ENCODE results near the gene TMEM130. TPM values are rescaled to one million over a fixed set of nuclear protein-coding genes. Genes with fewer than 3 reads are reported as not detected.

Gene TMEM130
- total and polyA plus RNA-seq, 2 experiments from 2014 or later, result 0.33 to 0.90 TPM

DNA sequence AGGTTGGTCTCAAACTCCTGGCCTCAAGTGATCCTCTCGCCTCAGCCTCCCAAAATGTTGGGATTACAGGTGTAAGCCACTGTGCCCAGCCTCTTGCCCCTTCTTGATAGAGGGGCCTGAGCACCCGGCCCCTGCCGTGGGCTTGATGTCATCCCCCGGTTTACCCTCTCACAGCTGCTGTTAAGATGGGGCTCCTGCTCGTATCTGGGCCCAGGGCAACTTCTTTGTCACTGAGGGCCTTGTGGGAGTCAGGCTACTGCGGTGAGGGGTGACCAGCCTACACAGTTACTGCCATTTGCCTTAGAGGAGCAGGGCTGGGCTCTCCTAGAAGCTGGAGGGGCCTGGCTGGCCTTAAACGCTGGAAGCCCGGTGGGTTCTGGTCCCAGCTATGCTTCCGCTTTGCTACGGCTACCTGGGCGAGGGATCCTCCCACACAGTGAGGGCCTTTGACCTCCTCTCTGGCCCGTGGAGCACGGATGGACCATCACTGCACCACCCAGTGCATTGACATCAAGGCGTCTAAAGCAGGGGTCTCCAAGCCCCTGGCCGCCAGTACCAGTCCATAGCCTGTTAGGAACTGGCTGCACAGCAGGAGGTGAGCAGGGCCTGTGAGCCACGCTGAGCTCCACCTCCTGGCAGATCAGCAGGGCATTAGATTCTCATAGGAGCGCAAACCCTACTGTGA is 1.1 kb upstream of the TMEM130 start:
- Histone ChIP-seq H4K20me1 (ENCODE audit: insufficient read depth, poor library complexity, severe bottlenecking) (no peaks in the 10 kb centered on the region), H3K4me3 (no peak overlapping the region), H3K27me3 (peaks cover 37% of the 10 kb centered on the region), H3K4me2 (peak overlapping the region; percentile 90), H3K9me3 (ENCODE audit: low read depth) (no peaks in the 10 kb centered on the region), H2AFZ (no peak overlapping the region), H3K9me2 (replicated peaks; ENCODE audit: insufficient read depth) (no peaks in the 10 kb centered on the region), H3K4me1 (ENCODE audit: insufficient read depth) (no peaks in the 10 kb centered on the region), H3K36me3 (replicated peaks; ENCODE audit: insufficient read depth, low read depth) (no peaks in the 10 kb centered on the region), H3K27ac (no peak overlapping the region), H3K79me2 (no peaks in the 10 kb centered on the region)
- TF ChIP-seq EZH2 (IDR thresholded peaks at IDR 0.05; ENCODE audit: borderline replicate concordance), result no peak
- TF ChIP-seq EZH2phosphoT487 (IDR thresholded peaks at IDR 0.05; ENCODE audit: low read depth, severe bottlenecking, unreplicated experiment), result no peak
- TF ChIP-seq, protein P1, sequence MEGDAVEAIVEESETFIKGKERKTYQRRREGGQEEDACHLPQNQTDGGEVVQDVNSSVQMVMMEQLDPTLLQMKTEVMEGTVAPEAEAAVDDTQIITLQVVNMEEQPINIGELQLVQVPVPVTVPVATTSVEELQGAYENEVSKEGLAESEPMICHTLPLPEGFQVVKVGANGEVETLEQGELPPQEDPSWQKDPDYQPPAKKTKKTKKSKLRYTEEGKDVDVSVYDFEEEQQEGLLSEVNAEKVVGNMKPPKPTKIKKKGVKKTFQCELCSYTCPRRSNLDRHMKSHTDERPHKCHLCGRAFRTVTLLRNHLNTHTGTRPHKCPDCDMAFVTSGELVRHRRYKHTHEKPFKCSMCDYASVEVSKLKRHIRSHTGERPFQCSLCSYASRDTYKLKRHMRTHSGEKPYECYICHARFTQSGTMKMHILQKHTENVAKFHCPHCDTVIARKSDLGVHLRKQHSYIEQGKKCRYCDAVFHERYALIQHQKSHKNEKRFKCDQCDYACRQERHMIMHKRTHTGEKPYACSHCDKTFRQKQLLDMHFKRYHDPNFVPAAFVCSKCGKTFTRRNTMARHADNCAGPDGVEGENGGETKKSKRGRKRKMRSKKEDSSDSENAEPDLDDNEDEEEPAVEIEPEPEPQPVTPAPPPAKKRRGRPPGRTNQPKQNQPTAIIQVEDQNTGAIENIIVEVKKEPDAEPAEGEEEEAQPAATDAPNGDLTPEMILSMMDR (IDR thresholded peaks at IDR 0.05; ENCODE audit: poor library complexity), result no peak
- DNase-seq (ENCODE audit: low spot score), result no peak
- WGBS (ENCODE audit: low lambda C conversion rate, missing lambda C conversion rate), result 80% methylated on average over 13 of the region's 17 CpGs

DNA sequence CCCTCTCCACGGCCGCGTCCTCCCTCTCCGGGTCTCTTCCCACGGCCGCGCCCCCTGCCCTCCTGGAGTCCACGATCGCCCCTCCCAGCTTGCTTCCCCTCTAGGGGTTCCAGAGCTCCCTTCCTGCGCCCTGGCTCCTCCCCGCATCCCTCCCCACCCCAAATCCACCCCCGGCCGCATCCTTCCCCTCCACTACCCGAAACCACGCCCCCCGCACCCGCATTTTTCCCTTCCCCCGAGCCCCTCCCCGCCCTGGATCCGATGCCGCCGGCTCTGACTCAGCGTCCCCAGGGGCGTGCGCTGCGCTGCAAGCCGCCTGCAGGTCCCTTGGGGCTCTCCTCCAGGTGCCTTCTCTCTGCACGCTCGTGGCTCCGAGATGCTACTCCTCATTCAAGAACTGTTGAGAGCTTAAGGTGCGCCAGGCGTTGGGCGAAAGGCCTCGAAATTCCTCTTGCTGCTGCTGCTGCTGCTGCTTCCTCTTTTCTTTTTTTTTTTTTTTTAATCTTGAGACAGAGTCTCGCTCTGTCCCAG is 372 bp upstream of the TMEM130 start:
- Histone ChIP-seq H3K36me3 (replicated peaks; ENCODE audit: insufficient read depth, low read depth) (no peaks in the 10 kb centered on the region), H3K79me2 (no peaks in the 10 kb centered on the region), H3K4me1 (ENCODE audit: insufficient read depth) (no peaks in the 10 kb centered on the region), H3K9me3 (ENCODE audit: low read depth) (no peaks in the 10 kb centered on the region), H3K4me3 (peak overlapping the region; percentile 26), H3K4me2 (peak overlapping the region; percentile 90), H3K27me3 (peaks cover 37% of the 10 kb centered on the region), H2AFZ (no peak overlapping the region), H4K20me1 (ENCODE audit: insufficient read depth, poor library complexity, severe bottlenecking) (no peaks in the 10 kb centered on the region), H3K9me2 (replicated peaks; ENCODE audit: insufficient read depth) (no peaks in the 10 kb centered on the region), H3K27ac (no peak overlapping the region)
- DNase-seq (ENCODE audit: low spot score), result peak; percentile 67
- TF ChIP-seq, protein P1 (IDR thresholded peaks at IDR 0.05; ENCODE audit: poor library complexity), result no peak
- TF ChIP-seq EZH2phosphoT487 (IDR thresholded peaks at IDR 0.05; ENCODE audit: low read depth, severe bottlenecking, unreplicated experiment) (no peak), EZH2 (IDR thresholded peaks at IDR 0.05; ENCODE audit: borderline replicate concordance) (no peak)
- WGBS (ENCODE audit: low lambda C conversion rate, missing lambda C conversion rate), result 2% methylated on average over 20 of the region's 35 CpGs

GRCh38 chr7:98869027-98869596 is 702 bp downstream of the TMEM130 start:
- H3K4me1 ChIP-seq (ENCODE audit: insufficient read depth), result no peaks in the 10 kb centered on the region
- DNase-seq (ENCODE audit: low spot score), result no peak
- no peaks in the 10 kb centered on the region for H4K20me1 ChIP-seq (ENCODE audit: insufficient read depth, poor library complexity, severe bottlenecking)
- peak overlapping the region; percentile 26 for H3K4me3 ChIP-seq
- peaks cover 37% of the 10 kb centered on the region for H3K27me3 ChIP-seq
- TF ChIP-seq EZH2phosphoT487 (IDR thresholded peaks at IDR 0.05; ENCODE audit: low read depth, severe bottlenecking, unreplicated experiment), result no peak
- TF ChIP-seq EZH2 (IDR thresholded peaks at IDR 0.05; ENCODE audit: borderline replicate concordance), result peak; percentile 42
- TF ChIP-seq, protein P1 (IDR thresholded peaks at IDR 0.05; ENCODE audit: poor library complexity), result no peak
- H3K9me3 ChIP-seq (ENCODE audit: low read depth), result no peaks in the 10 kb centered on the region
- H3K9me2 ChIP-seq (replicated peaks; ENCODE audit: insufficient read depth), result no peaks in the 10 kb centered on the region
- no peak overlapping the region for H2AFZ ChIP-seq
- WGBS (ENCODE audit: low lambda C conversion rate, missing lambda C conversion rate), result 20% methylated on average over 20 of the region's 25 CpGs
- H3K4me2 ChIP-seq, result peak overlapping the region; percentile 90
- H3K27ac ChIP-seq, result no peak overlapping the region
- no peaks in the 10 kb centered on the region for H3K36me3 ChIP-seq (replicated peaks; ENCODE audit: insufficient read depth, low read depth)
- H3K79me2 ChIP-seq, result no peaks in the 10 kb centered on the region
